Esophagus muscularis mucosa (tissue), 4 donors: ENCODE data around the gene SPOP.

Experiments used
- EP300 ChIP-seq: sonication (generic); formaldehyde crosslinking; IDR thresholded peaks from one replicate; pipeline ENCODE4 v1.6.1; 2017; ENCODE audit warnings: antibody characterized with exemption
- POLR2A ChIP-seq: fragments of 450-650 bp; IDR thresholded peaks from one replicate; pipeline ENCODE4 v1.6.1; 2017; ENCODE audit warnings: antibody characterized with exemption, moderate library complexity, mild to moderate bottlenecking, low read depth
- POLR2AphosphoS5 ChIP-seq, 2 donors: sonication (generic); formaldehyde crosslinking; IDR thresholded peaks; one replicate each; pipeline ENCODE4 v1.6.1; 2017; ENCODE audit warnings: antibody characterized with exemption in 2 of 2
- TF ChIP-seq, protein P1 (sequence below), 3 experiments: fragments of 200-600 bp in 2 of 3; fragments of 450-650 bp in 1 of 3; sonication (generic) in 2 of 3; IDR thresholded peaks; one replicate each; pipeline ENCODE4 v1.5.1; 2017 to 2019; ENCODE audit warnings: antibody characterized with exemption in 3 of 3, mild to moderate bottlenecking in 2 of 3, moderate library complexity in 1 of 3

GRCh38 chr17:49680314-49680713 lies 2.4 kb upstream of the SPOP start:
- TF ChIP-seq POLR2A (no peak), POLR2AphosphoS5 (IDR thresholded peaks at IDR 0.05) (no peak), EP300 (no peak)
- TF ChIP-seq, protein P1, sequence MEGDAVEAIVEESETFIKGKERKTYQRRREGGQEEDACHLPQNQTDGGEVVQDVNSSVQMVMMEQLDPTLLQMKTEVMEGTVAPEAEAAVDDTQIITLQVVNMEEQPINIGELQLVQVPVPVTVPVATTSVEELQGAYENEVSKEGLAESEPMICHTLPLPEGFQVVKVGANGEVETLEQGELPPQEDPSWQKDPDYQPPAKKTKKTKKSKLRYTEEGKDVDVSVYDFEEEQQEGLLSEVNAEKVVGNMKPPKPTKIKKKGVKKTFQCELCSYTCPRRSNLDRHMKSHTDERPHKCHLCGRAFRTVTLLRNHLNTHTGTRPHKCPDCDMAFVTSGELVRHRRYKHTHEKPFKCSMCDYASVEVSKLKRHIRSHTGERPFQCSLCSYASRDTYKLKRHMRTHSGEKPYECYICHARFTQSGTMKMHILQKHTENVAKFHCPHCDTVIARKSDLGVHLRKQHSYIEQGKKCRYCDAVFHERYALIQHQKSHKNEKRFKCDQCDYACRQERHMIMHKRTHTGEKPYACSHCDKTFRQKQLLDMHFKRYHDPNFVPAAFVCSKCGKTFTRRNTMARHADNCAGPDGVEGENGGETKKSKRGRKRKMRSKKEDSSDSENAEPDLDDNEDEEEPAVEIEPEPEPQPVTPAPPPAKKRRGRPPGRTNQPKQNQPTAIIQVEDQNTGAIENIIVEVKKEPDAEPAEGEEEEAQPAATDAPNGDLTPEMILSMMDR (IDR thresholded peaks at IDR 0.05) = no peak
